Motor neuron (in vitro differentiated cells): Measurements from ENCODE around the gene SLC13A3. TPM values are rescaled to one million over a fixed set of nuclear protein-coding genes. Genes with fewer than 3 reads are reported as not detected.
"Not testable (repeated sequence)": the region's sequence is repeated elsewhere in the genome, so short reads cannot be mapped to it uniquely, and the experiment has no call there.

Experiments used
- ATAC-seq, 8 experiments: fragments of 200-7000 bp; cut with Tn5 transposase; replicated peaks in 6 of 8; 2 replicates each; pipeline ENCODE4 v1.8.0; 2021; ENCODE audit warnings: mild to moderate bottlenecking in 8 of 8, moderate library complexity in 8 of 8
- H3K27ac ChIP-seq, 2 donors: fragments of 250-450 bp; sonication (Bioruptor Pico); 2 replicates each; pipeline ENCODE4 v1.9.0; 2021; ENCODE audit warnings: antibody characterized with exemption in 2 of 2, mild to moderate bottlenecking in 2 of 2, moderate library complexity in 1 of 2
- H3K4me1 ChIP-seq, 2 donors: fragments of 250-450 bp; sonication (Bioruptor Pico); replicated peaks in 1 of 2; 2 replicates each; pipeline ENCODE4 v1.6.1; 2021; ENCODE audit warnings: antibody characterized with exemption in 2 of 2, mild to moderate bottlenecking in 2 of 2, moderate library complexity in 1 of 2
- H3K4me3 ChIP-seq, 5 donors: fragments of 250-450 bp; sonication (Bioruptor Pico); 2 replicates each; pipeline ENCODE4 v1.9.0; 2021; ENCODE audit warnings: antibody characterized with exemption in 5 of 5, mild to moderate bottlenecking in 5 of 5, moderate library complexity in 4 of 5
- WGBS, 10 experiments: fragments of 450-650 bp; shearing (Covaris generic); methylation state at CpG; one replicate each; pipeline ENCODE4 v1.0.0; 2022; 5-methylcytosine and 5-hydroxymethylcytosine counted together
- in situ Hi-C, 9 experiments: fragments of 400-800 bp; cut with MboI; loops; one replicate each; pipeline ENCODE4 v1.15.0; 2021; ENCODE audit warnings: low sequenced_read_pairs in 9 of 9, low pct_unique_long_range_greater_than_20kb in 2 of 9; ENCODE audit not compliant: unreplicated experiment in 9 of 9
- total RNA-seq, 8 experiments: library from RNA; unstranded; fragments of 300-600 nt; gene quantifications; 2 replicates each; pipeline versions ENCODE4 v1.2.3 to v1.2.4, GENCODE V29; 2022

Gene SLC13A3
- total RNA-seq, 8 experiments from 2014 or later, result 0.97 to 5.0 (median 3.0) TPM

GRCh38 chr20:46677608-46678007 lies 26.3 kb upstream of the SLC13A3 start:
- in situ Hi-C loops, result loop anchor here in 3 of 9 experiments (25.0 kb wide), 3 partner anchors 115 to 540 kb away; partner anchors contain the start of genes OCSTAMP (in 1 of the 3) and ZNF334 (in 1 of the 3)
- Histone ChIP-seq H3K4me3 (no peak overlapping the region), H3K27ac (no peak overlapping the region), H3K4me1 (peaks cover 3 to 15% of the 10 kb centered on the region in 2 donors)
- ATAC-seq, result no peak
- WGBS, 10 experiments, result 20 to 100% (median 90%) methylated on average over 1 to 4 of the region's 5 CpGs; no CpG with 5 or more reads in 4 of the 10 experiments

DNA sequence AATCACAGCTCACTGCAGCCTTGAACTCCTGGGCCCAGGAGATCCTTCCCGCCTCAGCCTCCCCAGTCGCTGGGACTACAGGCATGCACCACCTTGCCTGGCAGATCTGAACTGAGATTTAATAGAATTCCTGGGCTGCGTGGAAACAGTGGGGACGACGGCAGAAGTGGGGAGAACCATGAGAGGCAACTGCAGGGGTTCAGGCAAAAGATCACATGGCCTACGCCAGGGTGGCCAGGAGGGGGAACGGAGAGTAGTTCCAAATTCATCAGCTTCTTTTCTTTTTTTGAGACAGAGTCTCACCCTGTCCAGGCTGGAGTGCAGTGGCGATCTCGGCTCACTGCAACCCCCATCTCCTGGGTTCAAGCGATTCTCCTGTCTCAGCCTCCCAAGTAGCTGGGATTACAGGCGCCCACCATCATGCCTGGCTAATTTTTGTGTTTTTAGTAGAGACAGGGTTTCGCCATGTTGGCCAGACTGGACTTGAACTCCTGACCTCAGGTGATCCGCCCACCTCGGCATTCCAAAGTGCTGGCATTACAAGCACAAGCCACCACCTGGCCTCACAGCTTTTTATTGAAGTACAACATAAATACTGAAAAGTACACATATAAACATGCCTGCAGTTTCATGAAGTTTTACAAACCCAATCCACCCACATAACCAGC lies 25.5 kb upstream of the SLC13A3 start:
- in situ Hi-C loops, result loop anchor here in 3 of 9 experiments (25.0 kb wide), 3 partner anchors 114 to 539 kb away; partner anchors contain the start of genes OCSTAMP (in 1 of the 3) and ZNF334 (in 1 of the 3)
- ATAC-seq, H3K27ac ChIP-seq, H3K4me1 ChIP-seq, H3K4me3 ChIP-seq: not testable (repeated sequence)
- 78 to 81% methylated on average over 3 of the region's 14 CpGs; no CpG with 5 or more reads in 8 of the 10 experiments for WGBS, 10 experiments

- no peak overlapping the region for H3K27ac ChIP-seq
- WGBS, 10 experiments, result 33 to 100% (median 72%) methylated on average over 1 to 6 of the region's 14 CpGs; no CpG with 5 or more reads in 4 of the 10 experiments
- no peak overlapping the region for H3K4me3 ChIP-seq
- no peak for ATAC-seq
- H3K4me1 ChIP-seq, result no peaks in the 10 kb centered on the region
- in situ Hi-C loops, result loop anchor here in 3 of 9 experiments (25.0 kb wide), 3 partner anchors 112 to 537 kb away; partner anchors contain the start of genes OCSTAMP (in 1 of the 3) and ZNF334 (in 1 of the 3)
These were observed 23.2 kb upstream of the SLC13A3 start for GRCh38 chr20:46674253-46675083.

DNA sequence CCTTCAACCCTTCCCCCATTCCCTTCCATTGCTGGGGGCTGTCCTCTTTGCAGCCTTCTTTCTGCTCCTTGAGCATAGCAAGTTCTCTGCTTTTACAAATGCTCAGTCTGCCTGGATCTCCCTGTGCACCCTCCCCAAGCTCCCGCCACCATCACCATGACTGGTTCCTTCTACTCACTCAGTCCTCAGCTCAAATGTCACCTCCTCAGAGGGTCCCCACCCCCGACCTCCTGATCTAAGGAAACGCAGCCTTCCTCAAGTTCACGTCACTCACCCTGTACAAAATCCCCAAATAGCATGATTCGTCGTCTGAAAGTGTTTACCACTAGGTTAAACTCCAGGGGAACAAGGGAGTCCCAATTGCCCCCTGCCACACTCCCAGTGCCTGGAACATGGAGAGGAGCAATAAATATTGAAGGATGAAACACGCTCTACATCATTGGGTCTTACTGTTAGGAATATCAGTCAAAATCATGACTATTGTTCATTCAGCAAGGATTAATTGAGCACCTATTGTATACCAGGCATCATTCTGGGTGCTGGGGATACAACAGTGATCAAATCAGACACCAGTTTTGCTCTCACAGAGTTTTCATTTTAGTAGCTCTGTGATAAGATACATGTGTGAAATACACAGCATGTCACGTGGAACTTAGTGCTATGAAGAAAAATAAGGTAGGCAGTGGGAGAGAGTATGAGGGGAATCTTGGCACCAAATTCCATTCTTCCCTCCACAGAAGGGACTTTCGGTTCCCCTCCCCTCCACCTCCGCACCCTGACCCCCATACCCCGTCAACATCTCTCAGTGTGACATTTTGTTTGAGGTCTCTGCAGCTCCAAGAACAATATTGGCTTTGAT lies 22.4 kb upstream of the SLC13A3 start:
- Histone ChIP-seq H3K27ac (no peak overlapping the region), H3K4me3 (no peak overlapping the region), H3K4me1 (no peaks in the 10 kb centered on the region)
- in situ Hi-C loops, result no loop called here
- no peak for ATAC-seq
- WGBS, 10 experiments, result 63 to 100% (median 97%) methylated on average over 1 to 6 of the region's 11 CpGs

GRCh38 chr20:46672543-46673148 lies 21.4 kb upstream of the SLC13A3 start:
- ATAC-seq, result no peak
- in situ Hi-C loops, result no loop called here
- no peak overlapping the region for H3K27ac ChIP-seq
- no peaks in the 10 kb centered on the region for H3K4me1 ChIP-seq
- H3K4me3 ChIP-seq, result no peak overlapping the region
- WGBS, 10 experiments, result 97 to 100% (median 100%) methylated on average over 1 to 5 of the region's 5 CpGs; no CpG with 5 or more reads in 6 of the 10 experiments

GRCh38 chr20:46671866-46672542 lies 20.7 kb upstream of the SLC13A3 start:
- H3K4me3 ChIP-seq, result no peak overlapping the region
- no peaks in the 10 kb centered on the region for H3K4me1 ChIP-seq
- ATAC-seq, result no peak
- WGBS, 10 experiments, result 40 to 100% (median 100%) methylated on average over 1 of the region's 3 CpGs; no CpG with 5 or more reads in 3 of the 10 experiments
- no peak overlapping the region for H3K27ac ChIP-seq
- in situ Hi-C loops, result no loop called here

- Histone ChIP-seq H3K4me3 (no peak overlapping the region), H3K27ac (no peak overlapping the region), H3K4me1 (no peaks in the 10 kb centered on the region)
- in situ Hi-C loops, result no loop called here
- no peak for ATAC-seq
- WGBS, 10 experiments, result 20 to 100% (median 92%) methylated on average over 1 to 2 of the region's 3 CpGs; no CpG with 5 or more reads in 1 of the 10 experiments
These were observed 19.6 kb upstream of the SLC13A3 start for GRCh38 chr20:46670585-46671584.

DNA sequence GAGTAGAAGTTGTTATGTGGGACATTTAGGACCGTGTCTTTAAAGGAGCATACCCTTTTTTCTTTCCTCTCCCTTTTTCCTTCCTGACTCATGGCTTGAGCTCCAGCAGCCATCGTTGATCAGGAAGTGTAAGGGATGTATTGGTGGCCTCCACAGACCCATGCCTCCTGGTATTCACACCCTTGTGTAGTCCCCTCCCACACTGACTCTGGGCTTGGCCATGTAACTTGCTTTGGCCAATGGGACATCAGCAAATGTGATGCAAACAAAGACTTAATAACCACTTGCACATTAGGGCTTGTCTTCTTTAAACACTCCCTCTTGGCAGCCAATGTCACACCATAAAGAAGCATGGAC lies 18.9 kb upstream of the SLC13A3 start:
- no peak overlapping the region for H3K27ac ChIP-seq
- ATAC-seq, result no peak
- WGBS, 10 experiments, result 33 to 100% (median 81%) methylated on average over 1 to 2 of the region's 2 CpGs; no CpG with 5 or more reads in 4 of the 10 experiments
- no peaks in the 10 kb centered on the region for H3K4me1 ChIP-seq
- no peak overlapping the region for H3K4me3 ChIP-seq
- in situ Hi-C loops, result no loop called here

- no peak overlapping the region for H3K4me3 ChIP-seq
- H3K27ac ChIP-seq, result no peak overlapping the region
- ATAC-seq, result no peak
- in situ Hi-C loops, result no loop called here
- H3K4me1 ChIP-seq, result no peaks in the 10 kb centered on the region
- 58 to 100% (median 94%) methylated on average over 1 to 6 of the region's 6 CpGs; no CpG with 5 or more reads in 1 of the 10 experiments for WGBS, 10 experiments
These were observed 15.7 kb upstream of the SLC13A3 start for GRCh38 chr20:46666818-46667515.

GRCh38 chr20:46666306-46666705 lies 15.0 kb upstream of the SLC13A3 start:
- Histone ChIP-seq H3K4me1 (no peaks in the 10 kb centered on the region), H3K4me3 (no peak overlapping the region), H3K27ac (no peak overlapping the region)
- WGBS, 10 experiments, result 50 to 100% (median 95%) methylated on average over 1 to 2 of the region's 3 CpGs; no CpG with 5 or more reads in 4 of the 10 experiments
- in situ Hi-C loops, result no loop called here
- ATAC-seq, result no peak
